H9 (cell line): ENCODE results near the gene ZNF385B. TPM values are rescaled to one million over a fixed set of nuclear protein-coding genes. Genes with fewer than 3 reads are reported as not detected.
A peak's percentile ranks its signal among the peaks of the same experiment; 100 is the strongest.

Source experiments
- DNase-seq: peaks from one replicate; pipeline ENCODE4 v3.0.0-alpha.2; 2017
- H2AFZ ChIP-seq: one replicate; pipeline ENCODE4 v1.6.1; 2013; ENCODE audit warnings: mild to moderate bottlenecking, low read length, control low read depth, moderate library complexity
- H2AK5ac ChIP-seq: 2 replicates; pipeline ENCODE4 v1.6.1; 2013; ENCODE audit warnings: low read length, control low read depth, mixed read lengths; ENCODE audit not compliant: insufficient read length
- H2BK120ac ChIP-seq: one replicate; pipeline ENCODE4 v1.6.1; 2013; ENCODE audit warnings: low read depth, mild to moderate bottlenecking, low read length, control low read depth, inconsistent platforms; ENCODE audit not compliant: poor library complexity, severe bottlenecking
- H2BK12ac ChIP-seq: 2 replicates; pipeline ENCODE4 v1.6.1; 2013; ENCODE audit warnings: low read length, control low read depth, mixed read lengths, low read depth; ENCODE audit not compliant: insufficient read length
- H2BK15ac ChIP-seq: 2 replicates; pipeline ENCODE4 v1.6.1; 2013; ENCODE audit warnings: low read depth, low read length, control low read depth
- H2BK20ac ChIP-seq: one replicate; pipeline ENCODE4 v1.6.1; 2013; ENCODE audit warnings: low read depth, mild to moderate bottlenecking, low read length, control low read depth, inconsistent platforms; ENCODE audit not compliant: poor library complexity, severe bottlenecking
- H2BK5ac ChIP-seq: 2 replicates; pipeline ENCODE4 v1.6.1; 2013; ENCODE audit warnings: low read length, control low read depth, mixed read lengths; ENCODE audit not compliant: insufficient read length
- H3K14ac ChIP-seq: 2 replicates; pipeline ENCODE4 v1.6.1; 2013; ENCODE audit warnings: low read length, control low read depth; ENCODE audit not compliant: insufficient read depth
- H3K18ac ChIP-seq: 2 replicates; pipeline ENCODE4 v1.6.1; 2013; ENCODE audit warnings: low read depth, mild to moderate bottlenecking, mixed read lengths, low read length, control low read depth; ENCODE audit not compliant: insufficient read length
- H3K23ac ChIP-seq: 2 replicates; pipeline ENCODE4 v1.6.1; 2013; ENCODE audit warnings: low read length, control low read depth, mixed read lengths, low read depth; ENCODE audit not compliant: insufficient read length
- H3K23me2 ChIP-seq: 2 replicates; pipeline ENCODE4 v1.6.1; 2013; ENCODE audit warnings: low read depth, mild to moderate bottlenecking, mixed read lengths, low read length, control low read depth; ENCODE audit not compliant: insufficient read length, poor library complexity, severe bottlenecking
- H3K27ac ChIP-seq: 2 replicates; pipeline ENCODE4 v1.5.1; 2013; ENCODE audit warnings: low read length, control low read depth, mixed read lengths, low read depth; ENCODE audit not compliant: insufficient read length
- H3K27me3 ChIP-seq: 2 replicates; pipeline ENCODE4 v1.6.1; 2013; ENCODE audit warnings: low read length, control low read depth, inconsistent platforms; ENCODE audit not compliant: insufficient read depth
- H3K4ac ChIP-seq: 2 replicates; pipeline ENCODE4 v1.6.1; 2013; ENCODE audit warnings: low read depth, mild to moderate bottlenecking, control low read depth, inconsistent platforms, low read length, moderate library complexity
- H3K4me1 ChIP-seq: 2 replicates; pipeline ENCODE4 v1.6.1; 2013; ENCODE audit warnings: low read length, control low read depth, inconsistent platforms; ENCODE audit not compliant: insufficient read depth
- H3K4me2 ChIP-seq: 2 replicates; pipeline ENCODE4 v1.6.1; 2013; ENCODE audit warnings: low read length, control low read depth, mixed read lengths; ENCODE audit not compliant: insufficient read length, insufficient read depth
- H3K56ac ChIP-seq: 2 replicates; pipeline ENCODE4 v1.6.1; 2013; ENCODE audit warnings: low read depth, mild to moderate bottlenecking, mixed read lengths, low read length, control low read depth; ENCODE audit not compliant: insufficient read length
- H3K79me1 ChIP-seq: 2 replicates; pipeline ENCODE4 v1.6.1; 2013; ENCODE audit warnings: low read depth, mild to moderate bottlenecking, moderate library complexity, low read length, control low read depth, inconsistent platforms; ENCODE audit not compliant: insufficient read depth, poor library complexity, severe bottlenecking
- H3K79me2 ChIP-seq: 2 replicates; pipeline ENCODE4 v1.6.1; 2013; ENCODE audit warnings: low read length, control low read depth, inconsistent platforms; ENCODE audit not compliant: insufficient read depth
- H3K9ac ChIP-seq: 2 replicates; pipeline ENCODE4 v1.6.1; 2013; ENCODE audit warnings: low read length, control low read depth, mixed read lengths; ENCODE audit not compliant: insufficient read length; ENCODE audit errors: extremely low read depth
- H3K9me3 ChIP-seq: one replicate; pipeline ENCODE4 v1.6.1; 2013; ENCODE audit warnings: low read depth, low read length, inconsistent platforms; ENCODE audit not compliant: control insufficient read depth
- H3T11ph ChIP-seq: one replicate; pipeline ENCODE4 v1.6.1; 2013; ENCODE audit warnings: mild to moderate bottlenecking, low read length, control low read depth, inconsistent platforms
- H4K20me1 ChIP-seq: one replicate; pipeline ENCODE4 v1.6.1; 2013; ENCODE audit not compliant: control insufficient read depth, insufficient read length, insufficient read depth
- H4K5ac ChIP-seq: 2 replicates; pipeline ENCODE4 v1.6.1; 2013; ENCODE audit warnings: low read depth, mild to moderate bottlenecking, mixed read lengths, low read length, control low read depth; ENCODE audit not compliant: insufficient read length
- H4K8ac ChIP-seq: replicated peaks from 2 replicates; pipeline ENCODE4 v1.6.1; 2013; ENCODE audit warnings: low read length, control low read depth, mixed read lengths, low read depth; ENCODE audit not compliant: insufficient read length
- H4K91ac ChIP-seq: 2 replicates; pipeline ENCODE4 v1.6.1; 2013; ENCODE audit warnings: low read depth, mild to moderate bottlenecking, moderate library complexity, mixed read lengths, low read length, control low read depth; ENCODE audit not compliant: insufficient read length
- H3K27ac Mint-ChIP-seq, 3 experiments: 2 replicates in 2 of 3; 3 replicates in 1 of 3; pipeline ENCODE4 v1.8.0; 2020 to 2021; ENCODE audit warnings: mixed read lengths in 3 of 3, mild to moderate bottlenecking in 1 of 3, moderate library complexity in 1 of 3
- H3K27me3 Mint-ChIP-seq: 2 replicates; pipeline ENCODE4 v1.8.0; 2021; ENCODE audit warnings: low read depth, mild to moderate bottlenecking, moderate library complexity, mixed read lengths
- H3K36me3 Mint-ChIP-seq, 3 experiments: 2 replicates in 2 of 3; 3 replicates in 1 of 3; pipeline ENCODE4 v1.8.0; 2020 to 2021; ENCODE audit warnings: low read depth in 3 of 3, mixed read lengths in 3 of 3; ENCODE audit not compliant: insufficient read depth in 1 of 3
- H3K4me1 Mint-ChIP-seq, 2 experiments: 2 replicates each; pipeline ENCODE4 v1.8.0; 2020; ENCODE audit warnings: mixed read lengths in 2 of 2
- H3K4me3 Mint-ChIP-seq, 2 experiments: 2 replicates in 1 of 2; 3 replicates in 1 of 2; pipeline ENCODE4 v1.8.0; 2020 to 2021; ENCODE audit warnings: mild to moderate bottlenecking in 2 of 2, mixed read lengths in 2 of 2, moderate library complexity in 1 of 2
- H3K9me3 Mint-ChIP-seq, 2 experiments: 2 replicates in 1 of 2; 3 replicates in 1 of 2; pipeline ENCODE4 v1.8.0; 2020; ENCODE audit warnings: mild to moderate bottlenecking in 2 of 2, mixed read lengths in 2 of 2, moderate library complexity in 1 of 2
- CTCF ChIP-seq: fragments of 200-600 bp; sonication (generic); conservative IDR thresholded peaks from 3 replicates; pipeline ENCODE4 v1.8.0; 2021; ENCODE audit warnings: antibody characterized with exemption, mild to moderate bottlenecking
- WGBS: extraction: QIAGEN DNeasy Blood & Tissue Kit; methylation state at CpG from one replicate; pipeline ENCODE4 v1.1.7; 2013; ENCODE audit warnings: missing lambda C conversion rate, low lambda C conversion rate, mixed read lengths; ENCODE audit not compliant: insufficient read length; ENCODE audit errors: extremely low coverage; 5-methylcytosine and 5-hydroxymethylcytosine counted together
- total RNA-seq: library from RNA; stranded (reverse); gene quantifications from 2 replicates; pipeline ENCODE4 v1.2.1, GENCODE V29; 2021

The ZNF385B gene
- total RNA-seq, 1 experiment from 2014 or later: 2.1 TPM

GRCh38 chr2:179550214-179550613 lies 311.2 kb downstream of the ZNF385B start:
- no peak overlapping the region for H3K4me2 ChIP-seq
- H3K27ac Mint-ChIP-seq: peak overlapping the region in 2 of 3 experiments; percentile 92 to 95; a peak in 5 of 7 replicates
- no peak overlapping the region for H3K9ac ChIP-seq

More at GRCh38 chr2:179550214-179550613, 311.2 kb downstream of the ZNF385B start:
- Histone ChIP-seq H2BK5ac (no peak overlapping the region), H3K14ac (no peak overlapping the region), H3K56ac (no peak overlapping the region), H3K9me3 (no peaks in the 10 kb centered on the region), H4K8ac (no peak overlapping the region), H3K4ac (no peak overlapping the region), H3K23ac (no peak overlapping the region), H4K91ac (no peak overlapping the region), H3K27me3 (no peaks in the 10 kb centered on the region), H2BK120ac (no peak overlapping the region), H2BK12ac (no peak overlapping the region), H3T11ph (no peak overlapping the region), H4K20me1 (no peaks in the 10 kb centered on the region), H3K18ac (no peak overlapping the region), H3K27ac (peak overlapping the region; percentile 29), H2BK15ac (no peak overlapping the region), H3K79me2 (no peaks in the 10 kb centered on the region), H2AK5ac (no peak overlapping the region), H2AFZ (no peak overlapping the region), H3K4me1 (peaks cover 5% of the 10 kb centered on the region; the same call in 1 of the 2 replicates), H4K5ac (no peak overlapping the region), H3K79me1 (no peaks in the 10 kb centered on the region), H3K23me2 (no peaks in the 10 kb centered on the region), H2BK20ac (no peak overlapping the region)
- peaks cover 38% of the 10 kb centered on the region for H3K27me3 Mint-ChIP-seq
- WGBS: no CpG with 5 or more reads among the region's 1 CpG
- no peak for TF ChIP-seq CTCF
- H3K4me1 Mint-ChIP-seq: peaks cover 44 to 47% of the 10 kb centered on the region in 2 experiments
- H3K4me3 Mint-ChIP-seq: no peak overlapping the region; a peak in 1 of 5 replicates
- peaks cover 0 to 15% (median 0%) of the 10 kb centered on the region in 3 experiments; a peak in 2 of 7 replicates for H3K36me3 Mint-ChIP-seq
- H3K9me3 Mint-ChIP-seq: peaks cover 0 to 5% of the 10 kb centered on the region in 2 experiments; a peak in 3 of 5 replicates
- DNase-seq: peak; percentile 53
